ENCODE measurements around the gene DOCK1. TPM values are rescaled to one million over a fixed set of nuclear protein-coding genes. Genes with fewer than 3 reads are reported as not detected.

DOCK1 gene
- total RNA-seq, 3 donors from 2014 or later = 50.4 to 101 (median 69.2) TPM

- DNase-seq (ENCODE audit: low spot score in 2 of 2) = no peak
- TF ChIP-seq POLR2AphosphoS5 (IDR thresholded peaks at IDR 0.05) (no peak), POLR2A (IDR thresholded peaks at IDR 0.05) (no peak), CTCF (IDR thresholded peaks at IDR 0.05) (no peak)
These were observed 530.0 kb downstream of the DOCK1 start for GRCh38 chr10:127435246-127435645.

GRCh38 chr10:127440371-127440770 is 535.1 kb downstream of the DOCK1 start:
- H3K27me3 ChIP-seq = no peaks in the 10 kb centered on the region
- no peak for DNase-seq (ENCODE audit: low spot score in 2 of 2)
- H3K27ac ChIP-seq = no peak overlapping the region
- H3K36me3 ChIP-seq = no peaks in the 10 kb centered on the region
- H3K4me1 ChIP-seq = no peaks in the 10 kb centered on the region
- no peaks in the 10 kb centered on the region for H3K9me3 ChIP-seq
- H3K4me3 ChIP-seq = no peak overlapping the region
- intact Hi-C loops (cut with DNase I; ENCODE audit: low total_unique reads) = no loop called here
- TF ChIP-seq CTCF (IDR thresholded peaks at IDR 0.05) (no peak), POLR2AphosphoS5 (IDR thresholded peaks at IDR 0.05) (no peak), POLR2A (IDR thresholded peaks at IDR 0.05) (no peak)

More at GRCh38 chr10:127435246-127435645, 530.0 kb downstream of the DOCK1 start:
- Histone ChIP-seq H3K27me3 (no peaks in the 10 kb centered on the region), H3K4me1 (no peaks in the 10 kb centered on the region), H3K4me3 (no peak overlapping the region), H3K9me3 (no peaks in the 10 kb centered on the region), H3K27ac (no peak overlapping the region), H3K36me3 (no peaks in the 10 kb centered on the region)
- intact Hi-C loops (cut with DNase I; ENCODE audit: low total_unique reads) = no loop called here

- Histone ChIP-seq H3K27ac (no peak overlapping the region), H3K4me1 (no peaks in the 10 kb centered on the region), H3K27me3 (no peaks in the 10 kb centered on the region), H3K9me3 (no peaks in the 10 kb centered on the region), H3K36me3 (no peaks in the 10 kb centered on the region), H3K4me3 (no peak overlapping the region)
- TF ChIP-seq POLR2A (IDR thresholded peaks at IDR 0.05) = no peak
- TF ChIP-seq CTCF (IDR thresholded peaks at IDR 0.05) = no peak
- TF ChIP-seq POLR2AphosphoS5 (IDR thresholded peaks at IDR 0.05) = no peak
- no peak for DNase-seq (ENCODE audit: low spot score in 2 of 2)
- intact Hi-C loops (cut with DNase I; ENCODE audit: low total_unique reads) = no loop called here
These were observed 536.4 kb downstream of the DOCK1 start for GRCh38 chr10:127441350-127442219.

- no peaks in the 10 kb centered on the region for H3K36me3 ChIP-seq
- no peak overlapping the region for H3K4me3 ChIP-seq
- H3K9me3 ChIP-seq = no peaks in the 10 kb centered on the region
- TF ChIP-seq POLR2AphosphoS5 (IDR thresholded peaks at IDR 0.05) = no peak
- no peak for TF ChIP-seq POLR2A (IDR thresholded peaks at IDR 0.05)
- H3K27ac ChIP-seq = no peak overlapping the region
- DNase-seq (ENCODE audit: low spot score in 2 of 2) = no peak
- H3K27me3 ChIP-seq = no peaks in the 10 kb centered on the region
- no peaks in the 10 kb centered on the region for H3K4me1 ChIP-seq
- intact Hi-C loops (cut with DNase I; ENCODE audit: low total_unique reads) = no loop called here
These were observed 536.9 kb downstream of the DOCK1 start for GRCh38 chr10:127442220-127442525.

- no peak overlapping the region for H3K4me3 ChIP-seq
- H3K27ac ChIP-seq = no peak overlapping the region
- TF ChIP-seq CTCF (IDR thresholded peaks at IDR 0.05) = no peak
- TF ChIP-seq POLR2A (IDR thresholded peaks at IDR 0.05) = no peak
- H3K27me3 ChIP-seq = no peaks in the 10 kb centered on the region
- no peaks in the 10 kb centered on the region for H3K9me3 ChIP-seq
- no peak for DNase-seq (ENCODE audit: low spot score in 2 of 2)
- H3K4me1 ChIP-seq = no peaks in the 10 kb centered on the region
- intact Hi-C loops (cut with DNase I; ENCODE audit: low total_unique reads) = no loop called here
- no peaks in the 10 kb centered on the region for H3K36me3 ChIP-seq
These were observed 538.9 kb downstream of the DOCK1 start for GRCh38 chr10:127444155-127444554.

All from breast epithelium (tissue), 4 donors.